SU-DHL-6 (cell line): ENCODE results near the gene FAM20C.

Experiments used
- H2AFZ ChIP-seq: fragments of 200-600 bp; sonication (generic); 2 replicates; pipeline ENCODE4 v1.6.1; 2014; ENCODE audit warnings: low read depth, mild to moderate bottlenecking, moderate library complexity, mixed read lengths, antibody characterized with exemption, low read length; ENCODE audit not compliant: severe bottlenecking
- H3F3A ChIP-seq: fragments of 200-600 bp; shearing (Covaris generic); 2 replicates; pipeline ENCODE4 v1.6.0; 2016; ENCODE audit warnings: antibody characterized with exemption, mild to moderate bottlenecking; ENCODE audit not compliant: insufficient read depth
- H3K27ac ChIP-seq: fragments of 200-600 bp; sonication (generic); 2 replicates; pipeline ENCODE4 v1.5.1; 2016; ENCODE audit warnings: low read depth, mild to moderate bottlenecking, low read length, moderate library complexity, mixed read lengths
- H3K27me3 ChIP-seq: fragments of 200-600 bp; sonication (generic), shearing (Covaris generic); 2 replicates; pipeline ENCODE4 v1.6.0; 2014; ENCODE audit warnings: mild to moderate bottlenecking, low read length
- H3K36me3 ChIP-seq: fragments of 200-600 bp; sonication (generic); 2 replicates; pipeline ENCODE4 v1.6.1; 2014; ENCODE audit warnings: mild to moderate bottlenecking, low read length, mixed read lengths
- H3K4me2 ChIP-seq: fragments of 300-600, 200-600 bp; shearing (Covaris generic), sonication (generic); 2 replicates; pipeline ENCODE4 v1.6.0; 2014; ENCODE audit warnings: low read length, low read depth, mild to moderate bottlenecking; ENCODE audit not compliant: poor library complexity, severe bottlenecking
- H3K4me3 ChIP-seq: fragments of 200-600 bp; sonication (generic); 2 replicates; pipeline ENCODE4 v1.5.1; 2014; ENCODE audit warnings: antibody characterized with exemption, low read length, mild to moderate bottlenecking, mixed read lengths; ENCODE audit not compliant: insufficient read depth, poor library complexity, severe bottlenecking
- H3K79me2 ChIP-seq: fragments of 200-600 bp; sonication (generic); 2 replicates; pipeline ENCODE4 v1.6.1; 2014; ENCODE audit warnings: mild to moderate bottlenecking, low read length, moderate library complexity; ENCODE audit not compliant: insufficient read depth
- H3K9ac ChIP-seq: fragments of 200-600 bp; sonication (generic); 2 replicates; pipeline ENCODE4 v1.7.0; 2014; ENCODE audit warnings: mild to moderate bottlenecking, low read length
- H3K9me2 ChIP-seq: fragments of 200-600 bp; sonication (generic); replicated peaks from 2 replicates; pipeline ENCODE4 v1.6.1; 2014; ENCODE audit warnings: low read length; ENCODE audit not compliant: insufficient read depth
- H3K9me3 ChIP-seq: fragments of 200-600 bp; sonication (generic); 2 replicates; pipeline ENCODE4 v1.6.1; 2014; ENCODE audit warnings: low read length, mixed read lengths; ENCODE audit not compliant: insufficient read depth
- H4K20me1 ChIP-seq: fragments of 200-600 bp; sonication (generic); 2 replicates; pipeline ENCODE4 v1.6.1; 2014; ENCODE audit warnings: low read depth, mild to moderate bottlenecking, antibody characterized with exemption, low read length, moderate library complexity, mixed read lengths
- CTCF ChIP-seq: fragments of 200-600 bp; sonication (generic); IDR thresholded peaks from one replicate; pipeline ENCODE4 v1.5.1; 2017; ENCODE audit warnings: antibody characterized with exemption, mild to moderate bottlenecking, low read length, moderate library complexity; ENCODE audit not compliant: insufficient read depth, poor library complexity, severe bottlenecking
- EZH2phosphoT487 ChIP-seq: fragments of 200-600 bp; sonication (generic), shearing (Covaris generic); conservative IDR thresholded peaks from 2 replicates; pipeline ENCODE4 v1.6.1; 2018; ENCODE audit warnings: mild to moderate bottlenecking, antibody characterized with exemption, low read length, moderate library complexity, mixed read lengths

FAM20C gene

GRCh38 chr7:258476-259190 lies 66.3 kb downstream of the FAM20C start:
- TF ChIP-seq EZH2phosphoT487 (no peak), CTCF (no peak)
- Histone ChIP-seq H3K27me3 (no peaks in the 10 kb centered on the region), H3K9ac (no peak overlapping the region), H3K9me3 (peaks cover 25% of the 10 kb centered on the region), H2AFZ (no peak overlapping the region), H3F3A (no peaks in the 10 kb centered on the region), H3K4me3 (no peak overlapping the region), H3K27ac (no peak overlapping the region), H3K9me2 (no peaks in the 10 kb centered on the region), H3K36me3 (no peaks in the 10 kb centered on the region), H3K4me2 (no peak overlapping the region), H4K20me1 (no peaks in the 10 kb centered on the region), H3K79me2 (no peaks in the 10 kb centered on the region)

GRCh38 chr7:259191-259505 lies 66.8 kb downstream of the FAM20C start:
- no peaks in the 10 kb centered on the region for H3K27me3 ChIP-seq
- TF ChIP-seq CTCF (no peak), EZH2phosphoT487 (no peak)
- H3K9ac ChIP-seq: no peak overlapping the region
- H3K4me3 ChIP-seq: no peak overlapping the region
- H3K9me2 ChIP-seq: no peaks in the 10 kb centered on the region
- no peaks in the 10 kb centered on the region for H3K36me3 ChIP-seq
- H3K27ac ChIP-seq: no peak overlapping the region
- no peak overlapping the region for H2AFZ ChIP-seq
- no peaks in the 10 kb centered on the region for H4K20me1 ChIP-seq
- H3K4me2 ChIP-seq: no peak overlapping the region
- H3F3A ChIP-seq: peaks cover 1% of the 10 kb centered on the region; the same call in 1 of the 2 replicates
- H3K9me3 ChIP-seq: peaks cover 26% of the 10 kb centered on the region
- H3K79me2 ChIP-seq: no peaks in the 10 kb centered on the region

- Histone ChIP-seq H2AFZ (no peak overlapping the region), H3K9me2 (no peaks in the 10 kb centered on the region), H3K79me2 (no peaks in the 10 kb centered on the region), H3K9me3 (peaks cover 29% of the 10 kb centered on the region), H3F3A (peaks cover 3% of the 10 kb centered on the region; the same call in 1 of the 2 replicates), H3K4me3 (no peak overlapping the region), H3K9ac (no peak overlapping the region), H3K27ac (no peak overlapping the region), H3K4me2 (no peak overlapping the region), H3K27me3 (no peaks in the 10 kb centered on the region), H4K20me1 (no peaks in the 10 kb centered on the region), H3K36me3 (no peaks in the 10 kb centered on the region)
- no peak for TF ChIP-seq EZH2phosphoT487
- no peak for TF ChIP-seq CTCF
Measured at GRCh38 chr7:259751-260405, 67.5 kb downstream of the FAM20C start.
